Measurements from ENCODE around the gene KRTAP7-1. TPM values are rescaled to one million over a fixed set of nuclear protein-coding genes. Genes with fewer than 3 reads are reported as not detected.

The KRTAP7-1 gene
- total and polyA plus RNA-seq, 2 of the 8 experiments (the other 6 are each of a cell fraction or from before 2014, with no cell fraction given): not detected

GRCh38 chr21:30800605-30801004 lies 29.0 kb downstream of the KRTAP7-1 start:
- Histone ChIP-seq H3K27ac (ENCODE audit: low read depth, low read length) (no peak overlapping the region), H3K9ac (replicated peaks in 1 of 4; ENCODE audit: extremely low read depth in 1 of 4, low read depth in 3 of 4, low read length in 3 of 4) (no peak overlapping the region), H3K4ac (replicated peaks; ENCODE audit: insufficient read length, low read depth, low read length) (no peak overlapping the region), H4K91ac (replicated peaks; ENCODE audit: insufficient read length, low read length) (no peak overlapping the region), H3K36me3 (ENCODE audit: control insufficient read depth in 2 of 4, insufficient read depth in 4 of 4, low read length in 3 of 4) (no peaks in the 10 kb centered on the region), H4K20me1 (replicated peaks in 1 of 2; ENCODE audit: control insufficient read depth in 1 of 2, insufficient read depth in 2 of 2, low read length in 2 of 2) (no peaks in the 10 kb centered on the region), H3K23ac (ENCODE audit: insufficient read length) (no peak overlapping the region), H3K14ac (ENCODE audit: insufficient read length) (no peak overlapping the region), H2BK120ac (replicated peaks; ENCODE audit: low read depth, low read length) (no peak overlapping the region), H3K23me2 (ENCODE audit: low read depth, low read length) (no peaks in the 10 kb centered on the region), H3K56ac (replicated peaks; ENCODE audit: insufficient read length, low read depth, low read length) (no peak overlapping the region), H3K4me3 (ENCODE audit: extremely low read depth in 1 of 4, insufficient read depth in 2 of 4, low read depth in 3 of 4, low read length in 4 of 4) (no peak overlapping the region), H3K18ac (ENCODE audit: extremely low read depth, low read length) (no peak overlapping the region), H2BK15ac (ENCODE audit: low read length) (no peak overlapping the region), H3K4me2 (ENCODE audit: insufficient read depth in 1 of 2, low read depth in 2 of 2, low read length in 2 of 2) (no peak overlapping the region), H3K4me1 (replicated peaks in 1 of 4; ENCODE audit: control insufficient read depth in 3 of 4, insufficient read depth in 4 of 4, low read length in 3 of 4) (no peaks in the 10 kb centered on the region), H3K9me3 (ENCODE audit: insufficient read depth in 2 of 2, low read depth in 1 of 2, low read length in 1 of 2) (no peaks in the 10 kb centered on the region), H2BK5ac (ENCODE audit: low read depth, low read length) (no peak overlapping the region), H3K79me1 (ENCODE audit: low read depth, low read length) (no peaks in the 10 kb centered on the region), H3K27me3 (replicated peaks in 1 of 4; ENCODE audit: control insufficient read depth in 3 of 4, extremely low read depth in 1 of 4, insufficient read depth in 3 of 4, low read length in 3 of 4) (no peaks in the 10 kb centered on the region), H3K79me2 (ENCODE audit: control insufficient read depth in 1 of 2, insufficient read depth in 2 of 2, low read length in 2 of 2) (no peaks in the 10 kb centered on the region), H4K5ac (ENCODE audit: insufficient read length, low read depth, low read length) (no peak overlapping the region), H2AK5ac (ENCODE audit: low read depth, low read length) (no peak overlapping the region), H2BK12ac (ENCODE audit: low read depth, low read length) (no peak overlapping the region), H2BK20ac (ENCODE audit: low read length) (no peak overlapping the region), H4K8ac (ENCODE audit: extremely low read depth, insufficient read depth, low read length) (no peak overlapping the region), H2AFZ (ENCODE audit: low read length) (no peak overlapping the region)
- no peak for FAIRE-seq
- no peak for TF ChIP-seq NRF1 (IDR thresholded peaks at IDR 0.05; ENCODE audit: low read depth, low read length)
- POLR2A ChIA-PET (ENCODE audit: partially characterized antibody): no interaction called here
- 75% methylated on average over 1 of the region's 1 CpG; no CpG with 5 or more reads in 1 of the 2 experiments for WGBS, 2 experiments (ENCODE audit: extremely low coverage in 1 of 2, insufficient coverage in 1 of 2, insufficient read length in 1 of 2, insufficient replicate concordance in 2 of 2, low coverage in 1 of 2, low lambda C conversion rate in 2 of 2, missing lambda C conversion rate in 1 of 2)
- no peak for DNase-seq (ENCODE audit: low read depth in 1 of 2, low spot score in 2 of 2)
- CTCF ChIA-PET (ENCODE audit: partially characterized antibody): interaction anchor here (1.2 kb wide), 1 partner anchor 20 kb away, joined by 3 read pairs; no protein-coding TSS in a partner anchor
